HG03064 (cell line): ENCODE data around the gene GGT1.
"Not testable (repeated sequence)": the region's sequence is repeated elsewhere in the genome, so short reads cannot be mapped to it uniquely, and the experiment has no call there.

ENCODE experiments used
- ATAC-seq: cut with Tn5 transposase; IDR thresholded peaks from one replicate; pipeline ENCODE4 v1.9.1; 2021; ENCODE audit warnings: low read depth; ENCODE audit not compliant: unreplicated experiment

The GGT1 gene

DNA sequence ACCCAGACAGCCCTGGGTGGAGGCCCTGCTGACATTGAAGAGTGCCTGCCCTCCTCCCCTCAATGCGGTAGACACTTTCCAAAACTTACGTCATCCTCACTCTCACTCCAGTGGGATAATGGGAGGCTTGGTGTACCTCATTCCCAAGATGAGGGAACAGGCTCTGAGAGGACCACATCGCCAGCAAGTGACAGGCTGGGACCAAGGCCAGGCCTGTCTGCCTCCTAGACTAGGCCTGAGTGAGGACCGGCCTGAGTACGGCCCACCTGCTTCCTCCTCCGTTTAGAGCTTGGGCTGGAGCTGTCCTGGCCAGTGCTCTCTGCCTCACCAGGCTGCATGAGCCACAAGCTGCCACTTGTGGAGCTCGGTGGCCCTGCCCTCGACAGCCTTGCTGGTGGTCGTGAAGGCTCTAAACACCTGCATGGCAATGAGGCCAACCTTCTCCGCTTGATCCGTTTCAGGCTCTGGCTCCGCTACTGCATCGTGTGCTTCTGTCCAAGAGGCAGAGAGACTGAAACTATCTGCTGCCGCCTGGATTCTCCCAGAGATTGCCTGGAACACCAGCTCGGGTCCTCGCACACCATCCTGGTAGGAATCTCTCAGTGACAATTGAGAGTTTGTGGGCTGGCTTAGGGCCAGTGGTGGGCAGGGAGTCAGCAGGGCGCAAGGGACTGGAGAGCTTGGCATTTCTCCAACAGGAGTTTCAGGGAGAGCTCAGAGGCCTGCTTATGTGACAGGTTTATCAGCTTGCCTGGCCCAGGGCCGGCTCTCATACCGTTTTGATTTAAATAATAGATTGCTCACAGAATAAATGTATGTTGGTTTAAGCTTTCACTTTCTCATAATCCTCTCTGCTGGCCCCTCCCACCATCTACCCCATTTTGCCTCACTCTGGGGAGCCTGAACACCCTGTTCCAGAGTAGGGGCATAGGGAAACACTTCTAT, 19.5 kb upstream of the GGT1 start:
- ATAC-seq, result no peak

DNA sequence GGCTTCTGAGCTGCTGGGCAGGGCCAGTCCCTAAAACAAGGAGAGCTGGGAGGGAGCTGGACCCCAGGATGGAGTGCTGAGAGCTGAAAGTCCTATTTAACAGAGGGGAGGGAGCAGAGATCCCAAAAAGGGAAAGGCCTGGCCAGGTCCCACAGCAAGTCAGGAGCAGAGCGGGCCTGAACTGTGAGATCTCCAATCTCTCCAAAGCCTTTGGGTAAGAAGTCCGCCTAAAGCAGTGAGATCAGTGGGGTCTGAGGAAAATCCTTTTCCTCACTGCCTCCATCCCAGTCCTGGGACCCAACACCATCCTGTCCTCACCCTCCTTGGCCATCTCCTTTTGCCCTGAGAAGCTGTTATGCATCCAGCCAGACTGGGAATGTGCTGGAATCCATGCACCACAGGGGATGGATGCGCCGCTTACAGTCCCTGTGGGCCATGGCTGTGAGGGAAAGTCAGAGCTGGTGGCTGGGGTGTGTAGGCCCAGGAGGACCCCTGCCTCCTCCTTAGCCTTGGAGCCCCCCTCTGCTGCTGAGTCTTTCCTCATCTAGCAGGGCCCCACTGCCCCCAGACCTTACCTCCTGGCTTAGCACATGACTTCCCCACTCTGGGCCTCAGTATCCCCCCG, 18.7 kb upstream of the GGT1 start:
- no peak for ATAC-seq

DNA sequence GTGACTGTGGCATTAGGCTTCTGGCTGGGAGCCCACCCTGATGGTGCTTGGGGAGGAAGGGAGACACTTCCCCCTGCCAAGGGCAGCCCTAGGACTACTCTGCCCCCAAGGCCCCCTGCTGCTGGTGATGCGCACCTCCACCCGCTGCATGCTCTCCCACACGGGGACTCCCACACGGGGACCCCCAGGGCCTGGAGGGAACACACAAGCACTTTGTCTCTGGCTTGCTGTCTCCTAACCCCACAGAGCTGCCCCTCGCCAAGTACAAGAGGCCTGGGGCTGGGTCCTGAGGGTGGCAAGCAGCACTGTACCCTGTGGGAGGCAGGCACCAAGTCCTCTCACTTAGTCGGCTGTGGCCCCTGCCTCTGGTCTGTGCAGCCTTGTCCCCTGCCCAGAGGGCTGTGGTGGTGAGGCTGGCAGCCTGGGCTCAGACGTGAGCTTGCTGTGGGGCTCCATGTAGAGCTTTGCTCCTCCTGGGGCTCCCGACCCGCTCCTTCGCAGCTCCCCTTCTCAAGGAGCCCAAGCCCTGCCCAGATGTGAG, 18.1 kb upstream of the GGT1 start:
- no peak for ATAC-seq

DNA sequence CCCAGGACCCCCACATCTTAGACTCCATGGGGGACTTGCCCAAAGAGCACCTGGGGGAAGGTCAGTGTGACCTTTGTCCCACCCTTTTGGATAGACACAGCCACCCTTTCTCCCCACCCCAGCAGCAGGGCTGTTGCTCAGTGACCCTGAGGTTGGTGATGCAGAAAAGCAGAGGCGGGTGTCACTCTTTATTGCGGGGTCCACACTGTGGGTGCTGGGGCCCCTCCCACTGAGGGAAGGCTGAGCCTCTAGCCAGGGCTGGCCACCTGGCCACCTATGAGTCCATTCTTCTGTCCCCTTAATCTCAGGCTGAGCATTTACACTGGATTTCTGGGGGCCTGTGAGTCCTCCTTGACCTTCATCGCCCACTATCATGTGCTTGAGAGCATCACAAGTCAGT, 17.5 kb upstream of the GGT1 start:
- ATAC-seq, result no peak

DNA sequence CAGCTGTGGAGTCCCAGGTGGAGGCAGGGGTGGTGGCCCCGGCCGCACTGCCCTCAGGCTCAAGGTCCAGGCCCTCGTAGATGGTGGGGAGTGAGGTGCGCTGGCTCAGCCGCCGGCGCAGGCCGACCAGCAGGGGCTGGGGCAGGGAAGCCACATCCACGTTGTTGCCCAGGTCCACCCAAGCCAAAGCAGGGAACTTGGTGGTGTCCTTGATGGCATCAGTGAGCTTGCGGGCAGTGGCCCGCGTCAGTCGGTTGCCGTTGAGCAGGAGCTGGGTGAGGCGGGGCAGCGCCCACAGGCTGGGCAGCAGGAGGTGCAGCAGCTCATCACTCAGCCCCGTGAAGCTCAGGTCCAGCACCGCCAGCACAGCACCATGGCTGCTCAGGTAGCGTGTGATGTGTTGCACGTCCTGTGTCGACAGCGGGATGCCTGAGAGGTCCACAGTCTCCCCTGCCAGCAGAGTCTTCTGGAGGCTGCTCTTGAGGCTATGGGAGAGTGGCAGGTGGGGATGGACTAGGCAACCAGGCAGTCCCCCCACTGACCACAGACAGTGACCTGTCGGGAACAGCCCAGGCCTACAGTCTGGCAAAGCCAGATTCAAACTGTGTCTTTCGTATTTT, 17.0 kb upstream of the GGT1 start:
- no peak for ATAC-seq

DNA sequence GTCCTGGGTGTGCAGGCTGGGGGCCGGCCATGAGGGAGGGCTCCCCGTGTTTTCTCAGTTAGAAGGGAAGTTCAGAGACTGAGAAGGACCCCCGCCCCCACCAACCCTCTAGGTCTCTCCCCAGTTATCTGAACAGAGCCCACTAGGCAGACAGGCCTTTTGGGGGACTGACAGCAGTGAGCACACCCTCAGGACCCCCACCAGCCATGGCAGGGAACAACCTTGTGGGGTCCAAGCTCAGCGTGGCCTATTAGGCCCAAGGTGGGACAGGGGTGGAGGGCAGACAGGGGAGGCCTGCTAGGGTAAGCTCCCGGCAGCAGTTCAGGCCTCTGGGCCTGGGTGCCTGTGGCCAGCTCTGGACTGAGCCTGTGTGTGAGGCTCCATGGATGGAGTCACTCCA, 15.7 kb upstream of the GGT1 start:
- no peak for ATAC-seq

DNA sequence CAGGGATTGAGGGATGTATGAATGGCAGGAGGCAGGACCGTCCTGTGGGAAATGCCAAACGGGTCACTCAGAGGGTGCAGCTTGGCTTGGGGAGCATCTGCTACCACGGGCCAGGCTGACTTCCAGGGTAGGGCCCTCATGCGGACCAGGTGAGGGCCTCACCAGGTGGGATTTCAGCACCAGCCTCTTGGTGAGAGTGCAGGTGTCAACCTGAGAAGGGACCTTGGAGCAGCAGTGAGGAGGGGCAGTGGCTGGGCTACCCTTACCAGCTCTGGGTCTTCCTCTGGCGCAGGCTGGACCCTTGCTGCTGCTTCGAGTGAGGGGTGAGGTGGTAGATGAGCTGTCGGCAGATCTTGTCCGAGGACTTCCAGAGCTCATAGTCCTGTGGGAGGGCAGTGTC, 15.0 kb upstream of the GGT1 start:
- no peak for ATAC-seq

DNA sequence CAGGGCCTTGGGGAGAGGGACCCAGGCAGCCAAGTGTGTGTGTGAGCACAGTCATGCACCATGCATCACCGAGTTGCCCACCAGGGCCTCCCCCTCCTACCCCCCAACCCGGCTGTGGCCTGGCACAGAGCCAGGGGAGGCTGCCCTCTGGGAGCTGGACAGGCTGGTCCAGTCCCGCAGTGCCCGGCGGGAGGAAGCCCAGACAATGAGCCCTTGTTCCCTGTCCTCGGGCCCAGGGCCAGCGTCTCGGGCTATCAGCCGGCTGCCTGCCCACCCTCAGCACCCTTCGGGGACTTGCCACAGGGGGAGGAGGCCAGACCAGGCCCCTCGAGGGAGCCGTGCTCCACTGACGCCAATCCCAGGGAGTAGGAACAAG, 14.6 kb upstream of the GGT1 start:
- ATAC-seq, result no peak

DNA sequence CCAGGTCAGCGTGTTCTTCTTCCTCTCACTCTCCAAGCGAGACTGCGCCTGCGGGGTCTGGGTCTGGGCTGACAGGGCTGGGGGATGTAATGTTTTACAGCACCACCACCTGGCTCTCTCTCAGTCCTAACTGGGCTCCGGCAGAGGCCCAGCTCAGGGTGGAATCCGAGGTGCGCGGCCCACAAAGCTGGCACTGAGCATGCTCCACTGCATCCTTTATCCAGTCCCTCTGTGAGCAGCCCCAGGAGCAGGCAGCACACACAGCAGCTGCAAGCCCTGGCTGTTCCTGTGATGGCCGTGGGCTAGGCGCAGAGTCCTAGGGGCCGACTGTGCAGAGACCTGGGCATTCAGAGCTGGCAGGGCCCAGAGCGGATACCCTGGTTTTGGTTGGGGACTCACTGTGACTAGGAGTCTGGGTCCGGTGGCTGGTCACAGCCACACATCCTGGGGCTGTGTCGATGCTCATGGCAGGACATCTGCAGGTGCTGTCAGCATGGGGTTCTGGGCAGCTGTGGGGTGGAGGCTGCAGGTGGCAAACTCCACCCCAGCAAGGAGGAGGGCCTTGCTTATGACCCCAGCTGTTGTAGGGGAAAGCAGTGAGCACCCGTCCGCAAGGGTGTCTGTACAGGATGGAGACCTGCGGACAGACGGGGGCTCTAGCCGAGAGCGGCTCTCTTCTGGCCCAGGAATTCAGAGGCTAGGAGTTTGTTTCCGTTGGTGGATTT, 14.1 kb upstream of the GGT1 start:
- ATAC-seq, result no peak

DNA sequence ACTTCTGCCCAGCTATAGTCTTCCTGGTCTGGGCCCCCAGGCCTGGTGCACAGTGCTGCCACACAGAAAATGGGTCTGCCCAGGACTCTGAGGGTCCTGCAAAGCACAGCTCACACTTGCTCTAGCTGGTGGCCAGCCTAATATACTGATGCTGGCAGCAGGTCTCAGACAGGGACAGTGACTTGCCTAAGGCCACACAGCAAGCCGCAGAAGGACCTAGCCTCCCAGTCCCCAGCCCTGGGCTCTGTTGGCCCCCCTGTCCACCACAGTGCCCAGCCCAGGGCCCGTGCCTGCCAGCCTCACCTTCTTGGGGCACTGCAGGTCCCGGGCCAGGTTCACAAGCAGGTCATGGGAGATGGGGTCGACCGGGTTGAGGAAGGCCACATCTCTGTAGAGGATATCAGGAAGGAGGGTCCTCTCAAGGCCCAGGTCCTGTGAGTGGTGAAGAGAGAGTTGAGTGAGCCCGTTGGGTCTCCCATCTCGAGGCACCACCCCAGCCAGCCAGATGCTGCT, 13.4 kb upstream of the GGT1 start:
- no peak for ATAC-seq

DNA sequence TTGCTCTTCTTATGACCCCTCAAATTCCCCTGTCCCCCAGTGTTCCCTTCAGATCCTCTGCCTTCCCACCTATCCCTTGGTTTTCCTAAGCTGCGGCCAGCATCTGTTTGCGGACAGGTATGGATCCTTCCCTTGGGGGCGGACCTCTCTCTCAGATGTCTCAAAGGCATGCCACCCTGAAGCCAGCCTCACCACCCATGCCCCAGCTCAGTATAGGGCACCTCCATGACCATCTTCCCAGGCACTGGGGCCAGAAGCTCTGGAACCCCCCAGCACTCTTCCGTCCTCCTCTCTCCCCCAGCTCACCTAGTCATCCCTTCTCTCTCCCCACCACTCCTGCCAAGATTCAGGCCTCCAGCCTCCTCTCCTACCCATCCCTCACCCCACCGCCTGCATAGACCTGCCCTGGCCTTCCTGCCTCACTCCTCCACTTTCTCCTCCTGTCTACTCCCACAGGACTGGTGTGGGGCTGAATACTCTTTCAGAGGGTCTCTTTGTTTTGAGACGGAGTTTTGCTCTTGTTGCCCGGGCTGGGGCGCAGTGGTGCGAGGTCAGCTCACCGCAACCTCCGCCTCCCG, 12.3 kb upstream of the GGT1 start:
- ATAC-seq, result no peak

DNA sequence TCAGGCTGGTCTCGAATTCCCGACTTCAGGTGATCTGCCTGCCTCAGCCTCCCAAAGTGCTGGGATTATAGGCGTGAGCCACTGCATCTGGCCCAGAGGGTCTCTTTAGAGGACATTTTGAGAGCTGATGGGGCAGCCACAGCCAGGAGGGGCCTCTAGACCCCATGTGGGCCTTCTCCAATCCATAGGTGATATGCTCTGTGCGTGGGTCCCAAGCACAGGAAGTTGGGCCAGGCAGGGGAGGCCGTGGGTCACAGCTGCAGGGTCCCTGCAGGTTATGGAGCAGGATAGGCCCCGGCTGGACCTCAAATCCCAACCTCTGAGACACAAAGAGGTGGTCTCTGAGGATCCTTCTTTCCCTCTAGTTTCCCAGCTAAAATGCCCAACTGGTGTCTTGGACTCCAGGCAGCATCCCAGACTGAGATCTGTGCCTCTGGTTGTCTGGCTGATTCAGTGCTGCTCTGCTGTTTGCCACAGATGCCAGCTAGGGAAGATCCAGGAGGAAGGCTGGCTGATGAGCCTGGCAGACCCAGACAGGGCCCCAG, 11.6 kb upstream of the GGT1 start:
- no peak for ATAC-seq

DNA sequence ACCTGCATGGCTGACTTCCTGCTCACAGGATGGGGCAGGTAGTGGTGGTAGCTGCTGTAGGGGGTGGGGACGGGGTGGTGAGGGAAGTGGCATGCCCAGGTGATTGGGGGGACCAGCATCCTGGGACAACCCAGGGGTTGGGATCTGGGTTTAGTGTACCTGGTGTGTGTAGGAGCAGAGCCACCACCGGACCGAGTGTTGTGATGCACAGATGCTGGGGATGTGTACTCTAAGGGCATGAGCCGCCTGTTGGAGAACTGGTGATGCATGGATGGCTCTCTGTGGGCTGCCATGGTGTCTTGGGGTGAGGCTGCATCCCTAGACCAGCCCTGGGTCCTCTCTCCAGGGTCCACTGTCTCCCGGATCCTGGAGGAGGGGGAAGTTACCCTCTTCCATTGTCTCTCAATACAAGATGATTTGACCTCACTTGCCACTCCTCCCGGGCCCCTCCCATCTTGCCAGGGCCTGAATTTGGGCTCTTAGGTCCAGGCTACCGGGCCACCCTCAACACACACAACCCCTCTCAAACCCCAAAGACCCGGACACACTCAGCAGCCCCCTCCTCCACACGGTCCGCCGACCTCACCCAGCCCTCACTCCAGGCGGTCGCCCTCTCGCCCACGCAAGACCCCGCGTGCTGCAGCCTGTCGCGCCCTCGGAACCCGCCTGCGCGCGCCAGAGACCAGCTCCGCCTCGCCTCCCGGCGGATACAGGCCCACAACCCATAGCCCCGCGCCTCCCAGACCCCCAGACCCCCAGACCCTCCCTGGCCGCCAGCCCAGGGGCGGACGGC, 10.7 kb upstream of the GGT1 start:
- ATAC-seq, result no peak

DNA sequence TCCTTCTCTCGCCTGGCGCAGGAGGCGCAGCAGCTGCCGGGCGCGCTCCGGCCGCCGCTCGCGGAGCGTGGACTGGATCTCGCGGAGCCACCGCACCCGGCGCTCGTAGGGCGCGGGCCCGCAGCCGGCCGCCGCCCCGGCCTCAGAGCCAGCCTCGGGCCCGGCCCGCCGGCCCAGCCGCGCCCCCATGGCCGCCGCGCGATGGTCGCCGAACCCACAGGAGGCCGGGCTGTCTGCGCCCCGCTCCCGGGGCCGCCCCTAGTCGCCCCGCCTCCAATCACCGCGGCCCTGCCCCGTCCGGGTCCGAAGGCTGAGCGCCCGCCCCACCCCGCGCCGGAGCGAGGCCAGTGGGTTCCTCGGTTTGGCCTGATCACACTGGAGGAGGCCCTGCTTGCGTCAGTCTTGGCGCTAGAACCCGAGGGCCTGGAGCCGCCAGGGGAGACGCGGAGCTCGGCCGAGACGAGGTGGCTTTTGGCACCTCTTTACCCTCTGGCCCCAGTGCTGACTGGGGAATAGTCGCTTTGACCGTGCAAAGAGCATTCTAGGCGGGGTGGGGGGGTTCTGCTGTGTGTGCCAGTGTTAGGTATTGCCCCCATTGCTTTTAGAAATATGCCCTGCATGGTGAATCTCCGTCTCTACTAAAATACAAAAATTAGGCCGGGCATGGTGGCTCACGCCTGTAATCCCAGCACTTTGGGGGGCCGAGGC, 10.0 kb upstream of the GGT1 start, which contains the start of gene LRRC75B:
Gene LRRC75B, minus strand, starts transcription at position 223 of the 708 bp plus-strand sequence. Its CDS starts 34 bp downstream, at position 189.
- no peak for ATAC-seq

DNA sequence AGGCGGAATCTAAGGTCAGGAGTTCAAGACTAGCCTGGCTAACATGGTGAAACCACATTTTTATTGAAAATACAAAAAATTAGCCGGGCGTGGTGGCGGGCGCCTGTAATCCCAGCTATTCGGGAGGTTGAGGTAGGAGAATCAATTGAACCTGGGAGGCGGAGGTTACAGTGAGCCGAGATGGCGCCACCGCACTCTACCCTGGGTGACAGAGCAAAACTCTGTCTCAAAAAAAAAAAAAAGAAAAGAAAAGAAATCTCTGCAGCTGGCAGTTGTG, 9.5 kb upstream of the GGT1 start:
- not testable (repeated sequence) for ATAC-seq

DNA sequence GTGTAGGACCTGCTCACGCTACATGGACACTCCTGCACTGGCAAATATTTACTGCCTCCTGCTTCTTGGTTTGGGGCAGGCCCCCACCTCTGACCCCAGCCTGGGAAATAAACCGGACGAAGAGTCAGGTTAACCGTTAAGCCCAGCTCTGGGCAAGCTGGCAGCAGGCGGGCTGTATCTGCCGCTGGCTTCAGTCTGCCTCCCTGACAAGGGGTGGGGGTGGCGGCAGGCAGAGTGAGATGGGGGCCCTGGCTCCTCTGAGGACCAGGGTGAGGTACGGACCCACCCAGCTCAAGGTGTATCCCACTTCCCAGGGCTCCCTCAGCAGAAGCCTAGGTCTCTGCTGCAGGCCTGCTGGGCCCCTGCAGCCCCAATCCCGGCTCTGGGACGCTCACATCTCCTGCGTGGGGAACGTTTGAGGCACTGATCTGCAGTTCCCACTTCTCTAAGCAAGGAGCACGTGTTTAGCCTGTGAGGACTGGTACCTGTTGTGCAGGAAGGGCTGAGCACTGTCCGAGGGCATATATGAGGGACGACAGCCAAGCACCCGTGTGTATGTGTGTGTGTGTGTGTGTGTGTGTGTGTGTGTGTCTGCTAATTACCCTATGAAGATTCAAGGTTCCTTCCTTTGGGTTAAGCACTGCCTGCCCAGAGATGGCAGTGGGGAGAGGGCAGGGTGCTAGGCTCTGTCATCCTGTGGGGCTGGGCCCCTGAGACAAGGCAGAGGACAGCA, 9.0 kb upstream of the GGT1 start:
- no peak for ATAC-seq

DNA sequence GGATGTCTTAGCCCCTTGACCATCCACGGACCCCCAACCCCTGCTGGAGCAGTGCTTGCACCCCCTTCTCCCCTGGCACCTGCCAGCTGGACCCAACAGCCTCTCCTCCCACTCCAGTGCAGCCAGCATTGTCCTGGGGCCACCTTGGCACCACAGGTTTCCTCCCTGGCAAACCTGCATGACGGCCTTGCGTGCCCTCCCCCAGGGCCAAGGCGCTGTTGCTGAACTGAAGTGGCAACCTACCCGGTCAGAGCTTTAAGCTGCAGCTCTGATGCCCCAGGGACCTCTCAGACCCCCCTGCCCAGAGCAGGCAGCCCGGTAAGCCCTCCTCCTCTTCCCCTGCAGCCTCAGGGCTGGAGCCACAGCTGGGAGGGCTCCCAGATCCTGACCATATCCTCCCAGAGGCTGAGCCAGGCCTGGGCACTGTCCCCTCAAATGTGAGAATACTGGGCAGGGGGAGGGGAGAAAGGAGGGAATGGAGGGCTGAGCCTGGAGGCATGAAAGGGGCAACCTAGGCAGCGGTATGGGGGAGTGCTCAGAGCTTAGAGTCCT, 8.3 kb upstream of the GGT1 start:
- ATAC-seq, result no peak

DNA sequence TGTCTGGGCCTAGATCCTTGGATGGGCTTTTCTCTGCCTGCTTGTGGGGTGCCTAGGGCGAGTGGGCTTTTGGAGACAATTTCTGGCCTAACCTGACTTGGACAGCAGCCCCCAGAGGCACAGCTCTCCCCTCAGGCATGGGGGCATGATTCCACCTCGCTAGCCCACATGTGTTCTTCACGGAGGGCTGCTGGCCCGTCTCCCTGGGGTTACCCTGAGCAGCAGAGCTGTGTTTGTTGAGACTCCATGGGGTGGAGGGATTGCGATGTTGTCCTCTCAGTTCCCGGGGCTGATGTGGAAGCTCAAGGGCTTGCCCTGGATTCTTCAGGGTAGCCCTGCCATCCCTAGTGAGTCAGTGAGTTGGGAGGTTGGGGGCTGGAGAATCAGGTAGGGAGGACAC, 7.8 kb upstream of the GGT1 start:
- no peak for ATAC-seq
